ENCODE data around the gene SOX1.

Gene SOX1

DNA sequence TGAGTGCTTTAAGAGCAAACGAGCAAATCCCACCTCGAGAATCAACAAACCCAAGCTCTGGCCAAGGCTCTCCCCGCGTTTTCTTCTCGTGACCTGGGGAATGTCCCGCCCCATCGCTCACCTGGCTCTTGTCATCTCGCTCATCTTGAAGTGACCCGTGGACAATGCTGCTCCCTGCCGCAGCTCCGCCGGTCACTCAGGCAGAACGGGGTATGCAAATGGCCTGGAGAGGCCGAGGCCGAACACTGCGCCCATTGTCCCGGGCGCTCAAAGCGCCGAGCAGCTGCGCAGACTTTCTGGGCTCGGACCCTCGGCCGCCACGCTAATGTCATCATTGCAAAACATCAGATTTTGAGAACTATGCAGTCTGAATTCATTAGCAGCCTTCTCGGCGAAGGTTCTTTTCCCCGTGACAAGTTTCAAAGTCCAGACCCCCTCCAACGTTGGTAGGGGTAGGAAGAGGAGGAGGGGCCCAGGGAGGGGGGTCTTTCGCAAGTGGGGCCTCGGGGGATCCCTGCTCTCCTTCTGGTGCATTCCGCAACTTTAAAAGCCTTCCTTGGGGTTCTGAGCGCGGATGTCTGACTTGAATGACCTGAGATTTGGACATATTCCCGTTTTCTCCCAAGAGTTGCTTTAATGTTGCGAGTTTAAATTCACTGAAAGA, 39.7 kb downstream of the SOX1 start:
- Mint-ChIP-seq H3K4me3 (no peak overlapping the region), H3K4me1 (no peaks in the 10 kb centered on the region), H3K27me3 (peaks cover 33% of the 10 kb centered on the region), H3K36me3 (no peaks in the 10 kb centered on the region), H3K9me3 (no peaks in the 10 kb centered on the region), H3K27ac (no peak overlapping the region)

DNA sequence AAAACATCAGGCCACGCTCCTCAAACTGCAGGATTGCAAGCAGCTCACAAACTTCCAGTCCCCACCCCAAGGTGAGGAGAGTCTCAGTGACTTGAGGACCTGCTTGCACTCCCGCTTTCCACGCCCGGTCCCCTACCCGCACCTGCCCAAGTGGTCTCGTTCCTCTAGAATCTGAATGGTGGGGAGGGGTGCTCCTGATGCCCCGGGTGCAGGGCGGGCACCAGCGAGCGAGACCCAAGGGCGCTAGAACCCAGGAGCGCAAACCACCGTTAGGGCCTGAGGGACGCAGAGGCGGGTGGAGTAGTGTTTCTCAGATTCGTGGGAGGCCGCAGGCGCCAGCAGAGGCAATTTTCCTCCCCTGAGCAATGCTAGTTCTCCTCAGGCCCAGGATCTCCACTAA, 40.3 kb downstream of the SOX1 start:
- Mint-ChIP-seq H3K27ac (no peak overlapping the region), H3K27me3 (peaks cover 31% of the 10 kb centered on the region), H3K4me1 (no peaks in the 10 kb centered on the region), H3K4me3 (no peak overlapping the region), H3K9me3 (no peaks in the 10 kb centered on the region), H3K36me3 (no peaks in the 10 kb centered on the region)

DNA sequence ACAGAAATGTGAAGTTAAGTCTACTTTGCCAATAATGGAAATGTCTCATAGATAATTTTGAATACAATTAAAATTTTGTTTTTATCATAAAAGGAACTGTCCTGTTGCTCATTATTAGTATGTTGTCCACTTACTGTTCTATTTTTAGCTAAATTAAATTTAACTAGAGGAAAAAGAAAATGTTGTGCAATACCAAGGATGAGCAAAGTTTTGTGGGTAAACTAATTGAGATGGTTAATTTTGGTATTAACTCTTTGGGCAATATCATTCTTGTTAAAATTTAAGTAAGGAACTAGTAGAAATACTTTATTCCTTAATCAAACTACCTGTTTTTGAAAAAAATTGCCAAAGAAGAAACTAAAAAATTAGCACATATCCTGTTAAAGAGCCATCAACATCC, 43.5 kb downstream of the SOX1 start:
- Mint-ChIP-seq H3K27ac (no peak overlapping the region), H3K27me3 (peaks cover 36% of the 10 kb centered on the region), H3K36me3 (no peaks in the 10 kb centered on the region), H3K4me3 (no peak overlapping the region), H3K4me1 (no peaks in the 10 kb centered on the region), H3K9me3 (no peaks in the 10 kb centered on the region)

DNA sequence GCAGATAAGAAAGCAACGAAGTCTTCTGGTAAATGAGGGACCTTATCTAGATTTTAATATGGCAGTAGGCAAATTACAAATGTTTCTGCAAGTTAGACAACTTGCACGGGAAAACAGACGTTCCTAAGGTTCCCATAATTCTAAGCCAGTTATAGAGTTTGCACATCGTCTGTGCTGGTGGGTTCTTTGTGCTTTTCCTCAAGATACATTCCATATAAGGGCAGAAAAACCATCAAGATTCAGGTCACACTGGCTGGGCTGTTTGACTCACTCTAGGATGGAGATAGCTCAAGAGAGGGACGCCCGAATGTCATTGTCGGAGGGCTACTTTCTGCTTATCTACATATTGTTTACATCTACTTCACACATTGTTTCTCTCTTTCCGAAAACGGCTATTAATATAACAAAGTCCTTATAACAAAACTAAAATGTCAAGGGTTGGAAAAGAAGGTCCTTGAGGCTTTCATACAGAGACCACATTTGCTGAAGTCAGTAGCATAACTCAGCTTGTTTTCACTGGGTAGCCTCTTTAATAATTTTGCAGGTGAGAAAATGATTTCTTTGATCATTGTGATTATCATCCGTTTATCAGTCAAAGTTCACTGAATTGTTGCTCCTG, 44.4 kb downstream of the SOX1 start:
- Mint-ChIP-seq H3K4me3 (no peak overlapping the region), H3K36me3 (no peaks in the 10 kb centered on the region), H3K9me3 (no peaks in the 10 kb centered on the region), H3K27me3 (peaks cover 38% of the 10 kb centered on the region), H3K4me1 (no peaks in the 10 kb centered on the region), H3K27ac (no peak overlapping the region)

DNA sequence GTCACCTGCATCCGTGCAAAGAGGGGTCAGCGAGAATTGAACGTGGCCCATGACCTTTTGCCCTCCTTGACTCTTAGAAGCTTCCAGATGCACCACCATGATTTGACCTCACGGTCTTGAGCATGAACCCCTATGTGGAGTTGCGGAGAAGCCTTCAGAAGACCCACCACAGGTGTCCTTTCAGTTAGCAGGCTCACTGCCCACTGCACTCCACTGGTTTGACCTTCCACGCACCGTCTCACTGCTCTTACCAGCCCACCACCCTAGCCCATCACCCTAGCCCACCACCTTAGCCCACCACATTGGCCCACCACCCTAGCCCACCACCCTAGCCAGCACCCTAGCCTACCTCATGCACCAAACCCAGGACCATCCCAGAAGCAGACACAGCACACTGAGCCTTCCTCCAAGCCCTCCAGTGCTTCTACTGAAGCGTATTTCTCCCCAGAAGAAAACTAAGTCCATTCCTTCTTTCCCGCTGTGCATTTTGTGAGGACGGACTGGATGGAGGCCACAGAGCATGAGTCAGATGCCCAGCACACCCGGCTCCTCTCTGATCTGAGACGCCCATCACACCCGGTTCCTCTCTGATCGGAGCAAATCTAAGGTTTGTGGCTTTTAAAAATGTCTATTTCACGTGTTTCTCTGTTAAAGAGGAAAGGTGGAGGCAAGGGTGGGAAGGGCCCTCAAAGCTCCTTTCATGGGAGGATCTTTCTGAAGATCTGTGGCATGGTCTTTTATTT, 45.8 kb downstream of the SOX1 start:
- Mint-ChIP-seq H3K4me3 (no peak overlapping the region), H3K4me1 (no peaks in the 10 kb centered on the region), H3K9me3 (no peaks in the 10 kb centered on the region), H3K27ac (no peak overlapping the region), H3K36me3 (no peaks in the 10 kb centered on the region), H3K27me3 (peaks cover 33% of the 10 kb centered on the region)

DNA sequence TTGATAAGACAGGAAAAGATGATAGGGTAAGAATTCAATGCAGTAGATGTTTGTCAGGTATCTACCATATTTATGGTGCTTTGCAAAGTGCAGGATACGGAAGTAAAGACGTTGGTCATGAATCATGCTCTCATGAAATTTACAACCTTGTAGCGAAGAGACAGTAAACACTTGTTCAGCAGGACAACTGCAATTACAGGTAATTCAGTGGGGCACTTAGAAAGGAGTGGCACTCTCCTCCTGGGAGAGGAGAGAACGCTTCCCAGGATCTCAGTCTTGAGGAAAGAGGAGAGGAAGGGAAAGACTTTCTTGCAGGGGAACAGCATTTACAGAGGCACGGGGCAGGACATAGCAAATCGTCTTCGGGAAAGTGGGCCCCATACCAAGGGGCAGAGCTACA, 46.4 kb downstream of the SOX1 start:
- no peaks in the 10 kb centered on the region for H3K4me1 Mint-ChIP-seq
- H3K27ac Mint-ChIP-seq, result no peak overlapping the region
- H3K27me3 Mint-ChIP-seq, result peaks cover 33% of the 10 kb centered on the region
- no peaks in the 10 kb centered on the region for H3K9me3 Mint-ChIP-seq
- no peak overlapping the region for H3K4me3 Mint-ChIP-seq
- H3K36me3 Mint-ChIP-seq, result no peaks in the 10 kb centered on the region

DNA sequence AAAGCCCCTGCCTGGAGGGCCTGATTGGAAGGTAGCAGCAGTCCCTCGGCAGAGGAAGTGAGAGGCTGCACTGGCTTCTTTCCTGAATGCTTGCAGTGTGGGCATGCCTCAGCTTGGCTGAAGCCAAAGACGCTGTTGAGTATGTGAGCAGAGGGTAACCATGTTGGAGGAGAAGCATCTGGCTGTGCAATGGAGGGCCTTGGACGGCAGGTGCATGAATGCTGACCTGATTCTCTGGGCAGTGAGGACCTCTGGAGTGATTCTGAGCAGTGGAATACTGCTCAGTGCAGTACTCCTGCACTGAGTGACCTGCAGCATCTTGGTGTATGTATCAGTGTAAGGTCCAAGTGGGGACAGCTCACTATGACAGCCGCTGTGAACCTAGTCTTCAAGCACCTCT, 46.9 kb downstream of the SOX1 start:
- H3K27me3 Mint-ChIP-seq, result peaks cover 30% of the 10 kb centered on the region
- H3K9me3 Mint-ChIP-seq, result no peaks in the 10 kb centered on the region
- no peaks in the 10 kb centered on the region for H3K36me3 Mint-ChIP-seq

DNA sequence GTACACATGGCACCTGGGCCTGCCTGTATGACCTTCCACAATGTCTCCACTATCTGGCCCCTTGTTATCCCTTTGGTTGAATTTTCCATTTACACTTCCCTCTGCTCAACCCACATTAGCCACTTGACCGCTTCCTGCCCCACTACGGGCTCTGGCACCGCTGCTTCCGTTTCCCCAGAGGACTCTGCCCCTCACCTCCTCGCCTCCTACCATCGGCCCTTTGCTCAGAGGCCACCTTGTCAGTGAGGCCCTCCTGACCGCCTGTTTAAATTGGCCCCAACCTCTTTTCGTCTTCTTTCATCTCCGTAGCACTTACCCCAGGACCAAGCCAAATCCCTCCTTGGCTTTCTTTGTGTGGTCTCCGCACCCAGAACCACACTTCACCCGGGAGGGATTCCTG, 47.4 kb downstream of the SOX1 start:
- Mint-ChIP-seq H3K4me1 (no peaks in the 10 kb centered on the region), H3K27ac (no peak overlapping the region), H3K9me3 (no peaks in the 10 kb centered on the region), H3K36me3 (no peaks in the 10 kb centered on the region), H3K4me3 (no peak overlapping the region), H3K27me3 (peaks cover 30% of the 10 kb centered on the region)

More for the DNA sequence above, 46.9 kb downstream of the SOX1 start:
- Mint-ChIP-seq H3K4me3 (no peak overlapping the region), H3K4me1 (no peaks in the 10 kb centered on the region), H3K27ac (no peak overlapping the region)

DNA sequence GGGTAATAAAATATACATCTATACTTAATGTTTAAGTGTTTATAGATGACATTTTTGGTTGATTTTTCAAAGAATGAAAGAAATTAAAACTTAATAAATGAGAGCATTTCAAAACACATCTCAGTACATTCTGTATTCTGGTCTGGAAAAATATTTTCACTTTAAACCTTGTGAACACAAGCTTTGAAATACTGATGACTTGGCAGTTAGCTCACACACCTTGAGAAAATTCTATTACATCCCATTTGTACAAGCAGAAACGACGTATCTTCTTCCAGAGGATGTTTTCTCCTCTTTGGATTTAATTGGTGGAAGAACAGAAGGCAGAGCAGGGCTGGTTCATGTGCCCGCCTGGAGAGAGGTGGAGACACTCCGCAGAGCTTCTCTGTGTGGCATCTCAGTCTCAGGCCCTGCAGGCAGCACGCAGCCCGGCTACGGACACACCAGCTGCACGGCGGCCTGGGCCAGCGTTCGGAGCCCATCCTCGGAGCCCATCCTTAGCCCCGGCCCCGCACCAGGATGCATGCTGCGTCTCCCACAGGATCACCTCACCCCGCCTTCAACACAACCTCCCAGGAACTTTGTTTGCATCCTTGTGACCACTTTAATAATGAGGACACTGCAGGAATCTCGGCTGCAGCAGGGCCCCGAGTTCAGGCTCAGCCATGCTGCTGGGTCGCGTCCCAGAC, 48.6 kb downstream of the SOX1 start:
- H3K4me3 Mint-ChIP-seq, result no peak overlapping the region
- H3K36me3 Mint-ChIP-seq, result no peaks in the 10 kb centered on the region
- no peaks in the 10 kb centered on the region for H3K9me3 Mint-ChIP-seq
- H3K27me3 Mint-ChIP-seq, result peaks cover 25% of the 10 kb centered on the region
- no peak overlapping the region for H3K27ac Mint-ChIP-seq
- no peaks in the 10 kb centered on the region for H3K4me1 Mint-ChIP-seq

DNA sequence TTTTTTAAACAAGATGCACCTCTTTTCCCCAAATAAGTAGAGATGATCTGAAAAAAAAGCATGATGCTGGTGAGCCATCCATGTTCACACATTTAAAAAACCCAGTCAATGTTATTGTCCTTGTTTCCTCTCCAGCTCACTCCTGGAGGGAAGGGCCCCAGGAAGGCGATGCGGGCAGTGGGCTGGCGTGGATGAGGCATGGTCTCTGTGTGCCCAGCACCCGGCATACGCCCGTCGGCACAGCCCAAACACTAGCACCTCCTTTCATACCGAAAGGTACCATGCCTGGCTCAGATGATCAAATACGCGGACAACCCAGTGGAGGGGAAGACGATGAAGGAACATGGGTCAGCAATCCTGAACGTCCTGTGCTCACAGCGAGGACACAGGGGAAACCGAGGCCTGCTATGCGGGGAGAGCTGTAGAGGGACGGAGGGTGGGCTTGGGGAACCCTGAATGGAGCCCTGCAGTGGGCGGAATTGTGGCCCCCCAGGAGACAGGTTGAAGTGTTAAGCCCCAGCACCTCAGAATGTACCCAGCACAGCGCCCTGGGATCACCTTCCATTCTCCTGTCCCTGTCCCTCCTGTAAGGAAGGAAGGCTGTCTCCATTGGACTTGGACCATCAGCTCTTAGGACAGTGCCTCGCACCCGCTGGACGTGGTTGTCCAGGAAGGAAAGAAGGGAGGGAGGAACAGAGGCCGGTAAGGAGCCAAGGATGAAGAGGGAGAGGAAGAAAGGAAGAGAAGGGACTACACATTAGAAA, 49.4 kb downstream of the SOX1 start:
- H3K9me3 Mint-ChIP-seq, result no peaks in the 10 kb centered on the region
- no peaks in the 10 kb centered on the region for H3K36me3 Mint-ChIP-seq
- no peak overlapping the region for H3K27ac Mint-ChIP-seq
- peaks cover 25% of the 10 kb centered on the region for H3K27me3 Mint-ChIP-seq
- no peak overlapping the region for H3K4me3 Mint-ChIP-seq
- no peaks in the 10 kb centered on the region for H3K4me1 Mint-ChIP-seq

DNA sequence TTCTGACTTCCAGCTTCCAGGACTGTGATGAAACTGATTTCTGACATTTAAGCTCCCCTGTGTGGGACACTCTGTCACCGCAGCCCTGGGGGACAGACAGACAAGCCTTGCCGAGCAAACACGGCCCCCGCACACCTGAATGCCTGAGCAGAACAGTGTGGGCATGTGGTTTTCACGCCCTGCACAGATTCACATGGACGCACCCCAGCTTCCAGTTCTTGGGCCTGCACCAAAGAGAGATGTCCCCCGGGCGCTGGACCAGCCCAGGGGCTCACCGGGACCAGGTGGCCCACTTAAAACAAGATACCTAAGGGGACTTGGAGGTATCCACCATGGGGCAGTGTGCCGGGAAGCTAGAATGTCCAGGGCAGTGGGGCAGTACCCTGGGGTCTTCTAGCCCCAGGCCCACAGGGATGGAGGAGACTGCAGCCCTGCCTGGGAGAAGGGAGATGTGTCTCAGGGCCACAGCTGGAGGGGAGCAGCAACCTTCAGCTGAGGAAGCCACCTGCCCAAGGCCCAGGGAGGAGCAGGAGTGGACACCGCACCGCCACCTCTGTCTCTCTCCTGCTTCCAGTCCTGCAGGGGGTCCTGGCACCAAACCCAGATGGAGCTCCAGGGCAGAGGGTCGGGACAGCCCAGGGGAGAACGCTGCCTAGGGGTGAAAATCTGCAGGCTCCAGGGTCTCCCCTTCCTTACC, 50.5 kb downstream of the SOX1 start:
- no peaks in the 10 kb centered on the region for H3K36me3 Mint-ChIP-seq
- H3K4me1 Mint-ChIP-seq, result no peaks in the 10 kb centered on the region
- peaks cover 21% of the 10 kb centered on the region for H3K27me3 Mint-ChIP-seq
- no peak overlapping the region for H3K27ac Mint-ChIP-seq
- no peaks in the 10 kb centered on the region for H3K9me3 Mint-ChIP-seq
- H3K4me3 Mint-ChIP-seq, result no peak overlapping the region

DNA sequence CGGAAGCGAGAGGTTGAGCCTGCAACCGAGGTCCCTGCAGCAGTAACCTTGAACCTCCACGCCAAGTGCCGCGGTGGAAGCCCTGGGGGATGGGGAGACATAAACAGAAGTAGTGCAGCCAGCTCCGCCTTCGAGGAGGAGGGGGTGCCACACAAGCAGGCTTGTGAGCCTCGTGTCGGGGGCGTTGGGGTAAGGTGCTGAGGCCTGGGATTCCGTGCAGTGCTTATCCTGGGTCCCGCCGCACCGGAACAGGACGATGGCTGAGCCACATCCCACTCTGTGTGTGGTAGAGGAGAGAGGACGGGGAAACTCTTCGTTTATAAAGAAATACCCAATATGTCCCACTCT, 51.0 kb downstream of the SOX1 start:
- Mint-ChIP-seq H3K27me3 (peaks cover 18% of the 10 kb centered on the region), H3K4me3 (no peak overlapping the region), H3K4me1 (no peaks in the 10 kb centered on the region), H3K9me3 (no peaks in the 10 kb centered on the region), H3K36me3 (no peaks in the 10 kb centered on the region), H3K27ac (no peak overlapping the region)

DNA sequence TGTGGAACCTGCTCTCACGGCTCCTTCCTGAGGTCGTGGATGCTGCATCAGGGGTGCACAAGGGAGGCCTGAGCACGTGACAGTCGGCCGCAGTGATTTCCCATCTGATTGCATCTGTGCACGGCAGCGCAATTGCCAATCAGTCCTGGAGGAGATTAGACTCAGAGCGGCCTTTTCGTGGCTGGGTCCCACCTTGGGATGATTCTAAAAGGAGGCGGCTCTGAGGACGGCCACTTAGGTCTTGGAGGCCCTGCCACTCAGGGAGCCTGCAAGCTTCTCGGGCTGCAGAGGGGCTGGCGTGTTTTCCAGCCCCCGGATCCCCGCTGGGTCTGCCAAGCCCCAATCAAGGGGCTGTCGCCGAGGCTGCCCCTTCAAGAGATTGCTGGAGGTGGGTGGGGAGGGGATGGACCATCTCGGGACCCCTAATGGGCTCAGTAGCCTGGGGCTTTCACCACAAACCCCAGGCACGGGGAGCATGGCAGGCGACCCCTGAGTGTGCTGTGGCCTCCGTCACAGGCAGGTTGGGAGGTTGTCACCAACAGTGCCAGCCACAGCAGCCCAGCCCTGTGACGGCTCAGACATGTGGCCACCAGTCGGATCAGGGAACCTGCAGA, 51.6 kb downstream of the SOX1 start:
- H3K9me3 Mint-ChIP-seq, result no peaks in the 10 kb centered on the region
- H3K4me1 Mint-ChIP-seq, result no peaks in the 10 kb centered on the region
- no peak overlapping the region for H3K27ac Mint-ChIP-seq
- H3K36me3 Mint-ChIP-seq, result no peaks in the 10 kb centered on the region
- H3K4me3 Mint-ChIP-seq, result no peak overlapping the region
- peaks cover 12% of the 10 kb centered on the region for H3K27me3 Mint-ChIP-seq

DNA sequence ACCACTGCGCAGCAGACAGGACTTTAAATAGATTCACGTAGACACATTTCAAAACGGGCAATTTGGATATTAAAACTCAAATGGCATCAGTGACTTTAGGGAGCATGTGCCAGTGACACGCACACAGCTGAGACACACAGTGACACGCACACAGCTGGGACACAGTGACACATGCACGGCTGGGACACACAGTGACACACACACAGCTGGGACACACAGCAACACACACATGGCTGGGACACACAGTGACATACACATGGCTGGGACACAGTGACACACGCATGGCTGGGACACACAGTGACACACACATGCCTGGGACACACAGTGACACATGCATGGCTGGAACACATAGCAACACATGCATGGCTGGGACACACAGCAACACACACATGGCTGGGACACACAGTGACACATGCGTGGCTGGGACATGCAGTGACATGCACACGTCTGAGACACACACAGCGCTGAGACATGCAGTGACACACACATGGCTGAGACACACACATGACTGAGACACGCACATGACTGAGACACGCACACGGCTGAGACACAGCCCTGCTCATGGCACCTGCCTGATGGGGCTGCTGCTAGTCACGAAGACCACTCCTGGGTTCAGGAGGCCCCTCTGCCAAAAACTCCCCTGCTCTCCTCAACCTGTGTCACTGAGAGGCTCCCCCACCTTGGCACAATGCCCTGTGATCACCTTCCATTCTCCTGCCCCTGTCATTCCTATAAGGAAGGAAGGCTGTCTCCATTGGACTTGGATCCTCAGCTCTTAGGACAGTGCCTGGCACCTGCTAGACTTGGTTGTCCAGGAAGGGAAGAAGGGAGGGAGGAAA, 52.5 kb downstream of the SOX1 start:
- Mint-ChIP-seq H3K4me1 (no peaks in the 10 kb centered on the region), H3K36me3 (no peaks in the 10 kb centered on the region), H3K27me3 (peaks cover 11% of the 10 kb centered on the region), H3K27ac (no peak overlapping the region), H3K4me3 (no peak overlapping the region), H3K9me3 (no peaks in the 10 kb centered on the region)
